GM21526 (cell line): ENCODE measurements around the gene MED25.

Experiments
- ATAC-seq: cut with Tn5 transposase; IDR thresholded peaks from one replicate; pipeline ENCODE4 v1.9.1; 2021; ENCODE audit warnings: moderate library complexity; ENCODE audit not compliant: unreplicated experiment, low FRiP score

Gene MED25

GRCh38 chr19:49855676-49856573 lies 37.8 kb downstream of the MED25 start:
- no peak for ATAC-seq

GRCh38 chr19:49856574-49857021 lies 38.5 kb downstream of the MED25 start:
- no peak for ATAC-seq

- no peak for ATAC-seq
Observed at GRCh38 chr19:49857061-49857837, 39.2 kb downstream of the MED25 start.

- ATAC-seq, result no peak
Observed at GRCh38 chr19:49857838-49858087, 39.7 kb downstream of the MED25 start.

- ATAC-seq, result no peak
Observed at GRCh38 chr19:49858088-49858985, 40.2 kb downstream of the MED25 start.

- ATAC-seq, result no peak
Observed at GRCh38 chr19:49859682-49860335, 41.7 kb downstream of the MED25 start.

- ATAC-seq, result no peak
Observed at GRCh38 chr19:49860336-49861102, 42.4 kb downstream of the MED25 start.

GRCh38 chr19:49861107-49861506 lies 43.0 kb downstream of the MED25 start:
- ATAC-seq, result no peak

- no peak for ATAC-seq
Observed at GRCh38 chr19:49861541-49862378, 43.7 kb downstream of the MED25 start.

GRCh38 chr19:49862391-49863253 lies 44.5 kb downstream of the MED25 start:
- no peak for ATAC-seq

GRCh38 chr19:49863254-49863934 lies 45.3 kb downstream of the MED25 start:
- ATAC-seq, result no peak

- no peak for ATAC-seq
Observed at GRCh38 chr19:49863935-49864320, 45.8 kb downstream of the MED25 start.

- ATAC-seq, result no peak
Observed at GRCh38 chr19:49864890-49865289, 46.8 kb downstream of the MED25 start.

GRCh38 chr19:49866933-49867782 lies 49.1 kb downstream of the MED25 start, which contains the start of gene PNKP:
TSS of gene PNKP (minus strand) at chr19:49867576. CDS start at chr19:49867204, 372 bp downstream.
- peak; percentile 36 for ATAC-seq

GRCh38 chr19:49869009-49869483 lies 51.0 kb downstream of the MED25 start:
- ATAC-seq, result peak; percentile 3
